WTC11 (cell line): Measurements from ENCODE around the gene SPRING1. TPM values are rescaled to one million over a fixed set of nuclear protein-coding genes. Genes with fewer than 3 reads are reported as not detected.
"Not testable (repeated sequence)": the region's sequence is repeated elsewhere in the genome, so short reads cannot be mapped to it uniquely, and the experiment has no call there.

Experiments used
- ATAC-seq: fragments of 200-7000 bp; cut with Tn5 transposase; 2 replicates; pipeline ENCODE4 v1.10.0; 2021; ENCODE audit warnings: mild to moderate bottlenecking, moderate library complexity
- CTCF ChIA-PET: fragments of 300-600 bp; sonication (Branson Sonifier 250); formaldehyde crosslinking; loops from one replicate; lab custom pipeline; 2021; ENCODE audit warnings: antibody characterized with exemption; lab: Charles Lee
- POLR2A ChIA-PET: fragments of 350-600 bp; sonication (Branson Sonifier 250); formaldehyde crosslinking; loops from one replicate; lab custom pipeline; 2021; ENCODE audit warnings: antibody characterized with exemption; lab: Charles Lee
- DNase-seq: peaks from one replicate; pipeline ENCODE4 v3.0.0; 2021; ENCODE audit warnings: low spot score
- H3K27ac Mint-ChIP-seq: 2 replicates; pipeline ENCODE4 v1.8.0; 2021; ENCODE audit warnings: mixed read lengths
- H3K27me3 Mint-ChIP-seq: 2 replicates; pipeline ENCODE4 v1.8.0; 2021; ENCODE audit warnings: low read depth, mild to moderate bottlenecking, moderate library complexity, mixed read lengths
- H3K36me3 Mint-ChIP-seq: 2 replicates; pipeline ENCODE4 v1.8.0; 2021; ENCODE audit warnings: mixed read lengths
- H3K4me1 Mint-ChIP-seq: 2 replicates; pipeline ENCODE4 v1.8.0; 2022; ENCODE audit warnings: mixed read lengths
- H3K4me3 Mint-ChIP-seq: 2 replicates; pipeline ENCODE4 v1.8.0; 2021; ENCODE audit warnings: mild to moderate bottlenecking, moderate library complexity, mixed read lengths
- H3K9me3 Mint-ChIP-seq: 2 replicates; pipeline ENCODE4 v1.8.0; 2021; ENCODE audit warnings: mixed read lengths
- CBFB ChIP-seq: sonication (generic); formaldehyde crosslinking; IDR thresholded peaks from 2 replicates; pipeline ENCODE4 v1.8.1; 2022; ENCODE audit warnings: mild to moderate bottlenecking, low read depth, missing genetic modification reagents
- ELF4 ChIP-seq: sonication (generic); formaldehyde crosslinking; IDR thresholded peaks from 2 replicates; pipeline ENCODE4 v1.8.1; 2022; ENCODE audit warnings: low read depth, mild to moderate bottlenecking, moderate library complexity, missing genetic modification reagents
- ESRRA ChIP-seq: sonication (generic); formaldehyde crosslinking; IDR thresholded peaks from 2 replicates; pipeline ENCODE4 v1.8.1; 2022; ENCODE audit warnings: mild to moderate bottlenecking, missing genetic modification reagents, borderline replicate concordance
- FOXJ3 ChIP-seq: sonication (generic); formaldehyde crosslinking; IDR thresholded peaks from 2 replicates; pipeline ENCODE4 v1.9.0; 2021; ENCODE audit warnings: missing genetic modification reagents, mild to moderate bottlenecking, borderline replicate concordance
- GABPB1 ChIP-seq: sonication (generic); formaldehyde crosslinking; IDR thresholded peaks from 2 replicates; pipeline ENCODE4 v1.8.1; 2023; ENCODE audit warnings: mild to moderate bottlenecking, missing genetic modification reagents
- HMGA2 ChIP-seq: fragments of 250-450 bp; sonication (Bioruptor Pico); IDR thresholded peaks from 2 replicates; pipeline ENCODE4 v1.4.0; 2021; ENCODE audit warnings: mild to moderate bottlenecking, moderate library complexity
- KAT7 ChIP-seq: sonication (generic); formaldehyde crosslinking; IDR thresholded peaks from 2 replicates; pipeline ENCODE4 v1.8.1; 2023; ENCODE audit warnings: missing genetic modification reagents, mild to moderate bottlenecking, borderline replicate concordance
- MYBL2 ChIP-seq: sonication (generic); formaldehyde crosslinking; IDR thresholded peaks from 2 replicates; pipeline ENCODE4 v1.8.1; 2023; ENCODE audit warnings: mild to moderate bottlenecking, moderate library complexity, missing genetic modification reagents
- NFE2L1 ChIP-seq: sonication (generic); formaldehyde crosslinking; IDR thresholded peaks from 2 replicates; pipeline ENCODE4 v1.8.1; 2023; ENCODE audit warnings: missing genetic modification reagents
- SMAD4 ChIP-seq: sonication (generic); formaldehyde crosslinking; IDR thresholded peaks from 2 replicates; pipeline ENCODE4 v1.8.0; 2022; ENCODE audit warnings: mild to moderate bottlenecking, missing genetic modification reagents
- SOX15 ChIP-seq: fragments of 250-450 bp; sonication (Bioruptor Pico); IDR thresholded peaks from 2 replicates; pipeline ENCODE4 v1.9.0; 2021; ENCODE audit warnings: mild to moderate bottlenecking
- TEAD1 ChIP-seq: sonication (generic); formaldehyde crosslinking; IDR thresholded peaks from 2 replicates; pipeline ENCODE4 v1.8.0; 2022; ENCODE audit warnings: mild to moderate bottlenecking, missing genetic modification reagents
- ZNF232 ChIP-seq: sonication (generic); formaldehyde crosslinking; IDR thresholded peaks from 2 replicates; pipeline ENCODE4 v1.8.0; 2022; ENCODE audit warnings: mild to moderate bottlenecking, missing genetic modification reagents
- ZNF671 ChIP-seq: fragments of 250-450 bp; sonication (Bioruptor Pico); IDR thresholded peaks from 2 replicates; pipeline ENCODE4 v1.8.0; 2021; ENCODE audit warnings: mild to moderate bottlenecking
- total RNA-seq: library from RNA; stranded (reverse); gene quantifications from 3 replicates; pipeline ENCODE4 v1.2.3, GENCODE V29; 2021
- TF ChIP-seq, protein P1 (sequence below): sonication (generic); formaldehyde crosslinking; IDR thresholded peaks from 2 replicates; pipeline ENCODE4 v1.8.1; 2022; ENCODE audit warnings: low read depth, mild to moderate bottlenecking, moderate library complexity, missing genetic modification reagents, borderline replicate concordance
- TF ChIP-seq, protein P2 (sequence below): sonication (generic); formaldehyde crosslinking; conservative IDR thresholded peaks from 2 replicates; pipeline ENCODE4 v1.8.1; 2022; ENCODE audit warnings: mild to moderate bottlenecking, missing genetic modification reagents
- TF ChIP-seq, protein P3 (sequence below): fragments of 250-450 bp; sonication (Bioruptor Pico); IDR thresholded peaks from 2 replicates; pipeline ENCODE4 v1.9.0; 2021; ENCODE audit warnings: moderate library complexity, mild to moderate bottlenecking, inconsistent platforms, borderline replicate concordance
- TF ChIP-seq, protein P4 (sequence below): sonication (generic); formaldehyde crosslinking; IDR thresholded peaks from 2 replicates; pipeline ENCODE4 v1.8.0; 2022; ENCODE audit warnings: missing genetic modification reagents

The SPRING1 gene
- total RNA-seq, 1 experiment from 2014 or later, result 46.1 TPM

DNA sequence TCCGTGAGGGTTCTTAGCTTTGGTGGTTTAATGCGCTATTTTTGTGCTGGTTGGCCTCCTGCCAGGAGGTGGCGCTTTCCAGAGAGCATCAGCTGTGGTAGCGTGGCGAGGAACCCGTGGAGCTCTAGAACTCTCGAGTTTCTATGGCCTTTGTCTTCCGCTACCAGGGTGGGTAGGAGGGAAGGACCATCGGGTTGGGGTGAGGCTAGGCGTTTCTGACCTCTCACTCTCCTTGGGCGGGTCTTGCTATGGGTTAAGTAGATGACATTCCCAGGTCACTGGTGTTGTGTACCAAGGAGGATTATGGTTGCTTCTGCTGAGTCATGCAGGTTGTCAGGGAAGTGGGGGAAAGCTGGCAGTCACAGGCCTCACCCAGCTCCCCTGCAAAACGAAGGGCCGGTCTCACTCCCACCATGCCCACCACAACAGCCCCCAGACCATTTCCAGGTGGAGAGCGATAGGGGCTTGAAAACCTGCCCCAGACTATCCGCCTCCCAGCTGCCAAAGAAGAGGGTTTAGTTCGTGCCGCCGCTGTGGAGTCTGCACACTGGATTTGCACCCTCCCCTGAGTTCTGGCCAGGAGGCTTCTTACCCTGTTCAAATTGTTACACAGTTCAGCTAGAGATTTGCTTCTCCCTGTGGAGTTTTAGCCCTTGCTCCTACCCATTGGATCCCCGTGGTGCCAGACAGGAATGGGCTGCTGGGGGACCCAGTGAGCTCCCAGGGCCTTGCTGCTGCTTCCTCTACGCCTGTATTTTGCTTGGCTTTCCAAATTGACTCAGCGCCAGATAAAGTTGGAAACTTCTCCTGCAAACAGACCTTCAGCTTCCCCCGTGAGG is 22.1 kb upstream of the SPRING1 start:
- H3K27ac Mint-ChIP-seq, result peak overlapping the region; percentile 69
- TF ChIP-seq ZNF671 (CRISPR knock-in tag) (no peak), CBFB (CRISPR knock-in tag) (no peak), NFE2L1 (CRISPR knock-in tag) (peak; percentile 87), KAT7 (no peak), SMAD4 (CRISPR knock-in tag) (no peak)
- TF ChIP-seq, protein P1, sequence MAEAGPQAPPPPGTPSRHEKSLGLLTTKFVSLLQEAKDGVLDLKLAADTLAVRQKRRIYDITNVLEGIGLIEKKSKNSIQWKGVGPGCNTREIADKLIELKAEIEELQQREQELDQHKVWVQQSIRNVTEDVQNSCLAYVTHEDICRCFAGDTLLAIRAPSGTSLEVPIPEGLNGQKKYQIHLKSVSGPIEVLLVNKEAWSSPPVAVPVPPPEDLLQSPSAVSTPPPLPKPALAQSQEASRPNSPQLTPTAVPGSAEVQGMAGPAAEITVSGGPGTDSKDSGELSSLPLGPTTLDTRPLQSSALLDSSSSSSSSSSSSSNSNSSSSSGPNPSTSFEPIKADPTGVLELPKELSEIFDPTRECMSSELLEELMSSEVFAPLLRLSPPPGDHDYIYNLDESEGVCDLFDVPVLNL (CRISPR knock-in tag), result no peak
- H3K27me3 Mint-ChIP-seq, result no peaks in the 10 kb centered on the region
- H3K36me3 Mint-ChIP-seq, result peaks cover 25% of the 10 kb centered on the region
- ChIA-PET POLR2A (interaction anchor here (0.6 kb wide), 1 partner anchor 12 kb away, joined by 12 read pairs; no protein-coding TSS in a partner anchor), CTCF (interaction anchor here (0.5 to 5.0 kb wide), 26 partner anchors 10 to 777 kb away, joined by 3 to 46 read pairs (median 4); partner anchors contain the start of genes FBXW8 and HRK)
- H3K9me3 Mint-ChIP-seq, result no peaks in the 10 kb centered on the region
- ATAC-seq (peak; percentile 98), DNase-seq (peak; percentile 77)
- H3K4me1 Mint-ChIP-seq, result peaks cover 8% of the 10 kb centered on the region
- peak overlapping the region; percentile 51 for H3K4me3 Mint-ChIP-seq

DNA sequence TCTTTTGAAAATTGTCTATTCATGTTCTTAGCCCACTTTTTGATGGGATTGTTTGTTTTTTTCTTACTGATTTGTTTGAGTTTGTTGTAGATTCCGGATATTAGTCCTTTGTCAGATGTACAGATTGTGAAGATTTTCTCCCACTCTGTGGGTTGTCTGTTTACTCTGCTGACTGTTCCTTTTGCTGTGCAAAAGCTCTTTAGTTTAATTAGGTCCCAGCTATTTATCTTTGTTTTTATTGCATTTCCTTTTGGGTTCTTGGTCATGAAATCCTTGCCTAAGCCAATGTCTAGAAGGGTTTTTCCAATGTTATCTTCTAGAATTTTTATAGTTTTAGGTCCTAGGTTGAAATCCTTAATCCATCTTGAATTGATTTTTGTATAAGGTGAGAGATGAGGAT is 16.9 kb upstream of the SPRING1 start:
- H3K27ac Mint-ChIP-seq, DNase-seq, POLR2A ChIA-PET, H3K4me3 Mint-ChIP-seq, ATAC-seq, H3K9me3 Mint-ChIP-seq, H3K4me1 Mint-ChIP-seq, H3K27me3 Mint-ChIP-seq: not testable (repeated sequence)
- CTCF ChIA-PET, result interaction anchor here (0.9 kb wide), 1 partner anchor 128 kb away, joined by 3 read pairs; no protein-coding TSS in a partner anchor
- H3K36me3 Mint-ChIP-seq, result peaks cover 33% of the 10 kb centered on the region

DNA sequence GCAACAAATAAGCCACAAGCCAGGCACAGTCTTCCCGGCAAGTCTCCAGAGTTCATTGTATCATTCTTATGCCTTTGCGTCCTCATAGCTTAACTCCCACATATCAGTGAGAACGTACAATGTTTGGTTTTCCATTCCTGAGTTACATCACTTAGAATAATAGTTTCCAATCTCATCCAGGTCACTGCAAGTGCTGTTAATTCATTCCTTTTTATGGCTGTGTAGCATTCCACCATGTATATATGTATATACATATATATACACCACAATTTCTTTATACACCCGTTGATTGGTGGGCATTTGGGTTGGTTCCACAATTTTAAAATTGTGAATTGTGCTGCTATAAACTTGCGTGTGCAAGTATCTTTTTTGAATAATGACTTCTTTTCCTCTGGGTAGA is 16.2 kb upstream of the SPRING1 start:
- CTCF ChIA-PET, H3K27me3 Mint-ChIP-seq, H3K4me3 Mint-ChIP-seq, H3K9me3 Mint-ChIP-seq, DNase-seq, H3K4me1 Mint-ChIP-seq, POLR2A ChIA-PET, H3K27ac Mint-ChIP-seq, ATAC-seq: not testable (repeated sequence)
- H3K36me3 Mint-ChIP-seq, result peaks cover 31% of the 10 kb centered on the region

DNA sequence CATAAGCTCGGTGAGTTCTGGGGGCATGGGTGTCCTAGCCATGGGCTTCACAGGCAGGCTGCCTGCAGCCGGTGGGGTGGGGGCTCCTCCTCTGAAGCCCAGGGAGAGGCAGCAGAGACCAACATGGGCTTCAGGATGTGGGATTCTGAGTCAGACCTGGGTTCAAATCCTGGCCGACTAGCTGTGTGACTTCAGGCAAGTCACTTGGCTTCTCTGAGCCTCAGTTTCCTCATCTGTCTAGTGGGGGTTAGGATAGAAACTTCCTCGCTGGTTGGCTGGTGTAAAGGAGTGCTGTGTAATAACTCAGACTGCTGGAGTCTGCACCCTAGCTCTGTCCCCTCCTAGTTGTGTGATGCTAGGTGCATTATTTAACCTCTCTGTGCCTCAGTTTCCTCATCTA is 12.4 kb upstream of the SPRING1 start:
- no peak overlapping the region for H3K27ac Mint-ChIP-seq
- H3K9me3 Mint-ChIP-seq, result no peaks in the 10 kb centered on the region
- H3K36me3 Mint-ChIP-seq, result peaks cover 31% of the 10 kb centered on the region
- POLR2A ChIA-PET, result no interaction called here
- TF ChIP-seq TEAD1 (CRISPR knock-in tag), result no peak
- TF ChIP-seq, all 79 proteins: peak for 0
- no peak for DNase-seq
- H3K4me1 Mint-ChIP-seq, result no peaks in the 10 kb centered on the region
- CTCF ChIA-PET, result interaction anchor here (2.2 kb wide), 1 partner anchor 9 kb away, joined by 5 read pairs; no protein-coding TSS in a partner anchor
- ATAC-seq, result no peak
- no peaks in the 10 kb centered on the region for H3K27me3 Mint-ChIP-seq
- no peak overlapping the region for H3K4me3 Mint-ChIP-seq

DNA sequence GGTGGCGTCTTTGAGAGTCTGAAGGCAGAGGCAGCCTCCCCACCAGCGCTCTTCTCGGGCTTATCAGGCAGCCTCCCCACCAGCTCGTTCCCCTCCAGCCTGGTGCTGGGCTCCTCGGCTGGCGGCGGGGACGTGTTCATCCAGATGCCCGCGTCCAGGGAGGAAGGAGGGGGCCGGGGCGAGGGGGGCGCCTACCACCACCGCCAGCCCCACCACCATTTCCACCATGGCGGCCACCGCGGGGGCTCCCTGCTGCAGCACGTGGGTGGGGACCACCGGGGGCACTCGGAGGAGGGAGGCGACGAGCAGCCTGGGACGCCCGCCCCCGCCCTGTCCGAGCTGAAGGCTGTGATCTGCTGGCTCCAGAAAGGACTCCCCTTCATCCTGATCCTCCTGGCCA is 12.0 kb upstream of the SPRING1 start:
- Mint-ChIP-seq H3K36me3 (peaks cover 31% of the 10 kb centered on the region), H3K27me3 (no peaks in the 10 kb centered on the region), H3K27ac (no peak overlapping the region), H3K9me3 (no peaks in the 10 kb centered on the region), H3K4me1 (no peaks in the 10 kb centered on the region), H3K4me3 (no peak overlapping the region)
- ChIA-PET POLR2A (no interaction called here), CTCF (interaction anchor here (2.2 kb wide), 1 partner anchor 10 kb away, joined by 5 read pairs; no protein-coding TSS in a partner anchor)
- DNase-seq, result no peak
- no peak for ATAC-seq
- TF ChIP-seq FOXJ3 (CRISPR knock-in tag), result no peak
- no peak for TF ChIP-seq MYBL2 (CRISPR knock-in tag)
- no peak for TF ChIP-seq HMGA2 (CRISPR knock-in tag)
- TF ChIP-seq, protein P2, sequence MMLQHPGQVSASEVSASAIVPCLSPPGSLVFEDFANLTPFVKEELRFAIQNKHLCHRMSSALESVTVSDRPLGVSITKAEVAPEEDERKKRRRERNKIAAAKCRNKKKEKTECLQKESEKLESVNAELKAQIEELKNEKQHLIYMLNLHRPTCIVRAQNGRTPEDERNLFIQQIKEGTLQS (CRISPR knock-in tag), result no peak
- no peak for TF ChIP-seq ZNF232 (CRISPR knock-in tag)
- TF ChIP-seq, protein P3, sequence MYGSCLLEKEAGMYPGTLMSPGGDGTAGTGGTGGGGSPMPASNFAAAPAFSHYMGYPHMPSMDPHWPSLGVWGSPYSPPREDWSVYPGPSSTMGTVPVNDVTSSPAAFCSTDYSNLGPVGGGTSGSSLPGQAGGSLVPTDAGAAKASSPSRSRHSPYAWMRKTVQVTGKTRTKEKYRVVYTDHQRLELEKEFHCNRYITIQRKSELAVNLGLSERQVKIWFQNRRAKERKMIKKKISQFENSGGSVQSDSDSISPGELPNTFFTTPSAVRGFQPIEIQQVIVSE, result no peak
- no peak for TF ChIP-seq ZNF671 (CRISPR knock-in tag)
- TF ChIP-seq SOX15 (CRISPR knock-in tag), result no peak
- TF ChIP-seq, protein P4, sequence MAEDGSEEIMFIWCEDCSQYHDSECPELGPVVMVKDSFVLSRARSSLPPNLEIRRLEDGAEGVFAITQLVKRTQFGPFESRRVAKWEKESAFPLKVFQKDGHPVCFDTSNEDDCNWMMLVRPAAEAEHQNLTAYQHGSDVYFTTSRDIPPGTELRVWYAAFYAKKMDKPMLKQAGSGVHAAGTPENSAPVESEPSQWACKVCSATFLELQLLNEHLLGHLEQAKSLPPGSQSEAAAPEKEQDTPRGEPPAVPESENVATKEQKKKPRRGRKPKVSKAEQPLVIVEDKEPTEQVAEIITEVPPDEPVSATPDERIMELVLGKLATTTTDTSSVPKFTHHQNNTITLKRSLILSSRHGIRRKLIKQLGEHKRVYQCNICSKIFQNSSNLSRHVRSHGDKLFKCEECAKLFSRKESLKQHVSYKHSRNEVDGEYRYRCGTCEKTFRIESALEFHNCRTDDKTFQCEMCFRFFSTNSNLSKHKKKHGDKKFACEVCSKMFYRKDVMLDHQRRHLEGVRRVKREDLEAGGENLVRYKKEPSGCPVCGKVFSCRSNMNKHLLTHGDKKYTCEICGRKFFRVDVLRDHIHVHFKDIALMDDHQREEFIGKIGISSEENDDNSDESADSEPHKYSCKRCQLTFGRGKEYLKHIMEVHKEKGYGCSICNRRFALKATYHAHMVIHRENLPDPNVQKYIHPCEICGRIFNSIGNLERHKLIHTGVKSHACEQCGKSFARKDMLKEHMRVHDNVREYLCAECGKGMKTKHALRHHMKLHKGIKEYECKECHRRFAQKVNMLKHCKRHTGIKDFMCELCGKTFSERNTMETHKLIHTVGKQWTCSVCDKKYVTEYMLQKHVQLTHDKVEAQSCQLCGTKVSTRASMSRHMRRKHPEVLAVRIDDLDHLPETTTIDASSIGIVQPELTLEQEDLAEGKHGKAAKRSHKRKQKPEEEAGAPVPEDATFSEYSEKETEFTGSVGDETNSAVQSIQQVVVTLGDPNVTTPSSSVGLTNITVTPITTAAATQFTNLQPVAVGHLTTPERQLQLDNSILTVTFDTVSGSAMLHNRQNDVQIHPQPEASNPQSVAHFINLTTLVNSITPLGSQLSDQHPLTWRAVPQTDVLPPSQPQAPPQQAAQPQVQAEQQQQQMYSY (CRISPR knock-in tag), result no peak
- no peak for TF ChIP-seq ESRRA (CRISPR knock-in tag)
- TF ChIP-seq GABPB1 (CRISPR knock-in tag), result no peak
- TF ChIP-seq ELF4 (CRISPR knock-in tag), result no peak
